HK-2 (cell line): ENCODE measurements around the gene HOXA7.

Source experiments
- DNase-seq: peaks from one replicate; pipeline ENCODE4 v3.0.0-alpha.2; 2018; ENCODE audit not compliant: unreplicated experiment

Gene HOXA7

GRCh38 chr7:27119412-27119911, 37.0 kb downstream of the HOXA7 start:
- DNase-seq = no peak

- DNase-seq = no peak
Observed at GRCh38 chr7:27118580-27118979, 37.9 kb downstream of the HOXA7 start.

- peak; percentile 71 for DNase-seq
Observed at GRCh38 chr7:27117887-27118491, 38.5 kb downstream of the HOXA7 start.

GRCh38 chr7:27116962-27117886, 39.3 kb downstream of the HOXA7 start:
- peak; percentile 58 for DNase-seq

- no peak for DNase-seq
Observed at GRCh38 chr7:27116031-27116961, 40.2 kb downstream of the HOXA7 start.

- DNase-seq = peak; percentile 88
Observed at GRCh38 chr7:27115221-27116026, 41.1 kb downstream of the HOXA7 start.

GRCh38 chr7:27114881-27115220, 41.6 kb downstream of the HOXA7 start:
- DNase-seq = no peak

GRCh38 chr7:27113991-27114769, 42.3 kb downstream of the HOXA7 start:
- DNase-seq = no peak

- DNase-seq = no peak
Observed at GRCh38 chr7:27112955-27113949, 43.2 kb downstream of the HOXA7 start.

GRCh38 chr7:27112361-27112760, 44.1 kb downstream of the HOXA7 start:
- DNase-seq = no peak

GRCh38 chr7:27111751-27112277, 44.7 kb downstream of the HOXA7 start:
- no peak for DNase-seq

GRCh38 chr7:27111042-27111750, 45.3 kb downstream of the HOXA7 start:
- DNase-seq = no peak

GRCh38 chr7:27110186-27111031, 46.1 kb downstream of the HOXA7 start:
- DNase-seq = no peak

GRCh38 chr7:27109466-27110185, 46.8 kb downstream of the HOXA7 start:
- DNase-seq = no peak

GRCh38 chr7:27108390-27109127, 47.9 kb downstream of the HOXA7 start:
- no peak for DNase-seq
